Muscle of arm (tissue), 12 donors: ENCODE measurements around the gene PDE6B. TPM values are rescaled to one million over a fixed set of nuclear protein-coding genes. Genes with fewer than 3 reads are reported as not detected.

ENCODE experiments used
- polyA plus RNA-seq, 12 donors: library from polyadenylated mRNA; unstranded; fragments of 120-200 nt; gene quantifications; one replicate each; pipeline ENCODE4 v1.2.1, GENCODE V29; 2013; ENCODE audit not compliant: insufficient read length in 12 of 12

PDE6B gene
- polyA plus RNA-seq, 12 donors, result 9.2 to 34.5 (median 13.0) TPM; not detected in 1

Other genes starting within 250 kb of the PDE6B start
- 10 to 100 TPM in 11 of 12 donors, not detected in 1; 15.7 to 32.1 (median 24.5) TPM for gene ZNF721, start 126.4 kb upstream of the PDE6B start, polyA plus RNA-seq
- gene PIGG, start 126.4 kb upstream of the PDE6B start, polyA plus RNA-seq, result 10 to 100 TPM in 11 of 12 donors, not detected in 1; 25.1 to 57.2 (median 36.2) TPM
- gene TMEM271, start 49.3 kb upstream of the PDE6B start, polyA plus RNA-seq, result under 1 TPM in 2 of 12 donors, not detected in 10; 0.19 to 0.74 TPM
- gene ATP5ME, start 48.7 kb downstream of the PDE6B start, polyA plus RNA-seq, result 100 to 1,000 TPM in 11 of 12 donors, not detected in 1; 197 to 329 (median 273) TPM
- gene MYL5, start 49.0 kb downstream of the PDE6B start, polyA plus RNA-seq, result 1,000 to 10,000 TPM in 5 of 12 donors, 100 to 1,000 TPM in 6, not detected in 1; 215 to 1,381 (median 850) TPM
- gene SLC49A3, start 63.6 kb downstream of the PDE6B start, polyA plus RNA-seq, result 10 to 100 TPM in 8 of 12 donors, 1 to 10 TPM in 2, not detected in 2; 6.5 to 33.9 (median 24.1) TPM
- gene PCGF3, start 80.3 kb downstream of the PDE6B start, polyA plus RNA-seq, result 100 to 1,000 TPM in 1 of 12 donors, 10 to 100 TPM in 10, not detected in 1; 41.0 to 103 (median 56.2) TPM
- gene CPLX1, start 200.6 kb downstream of the PDE6B start, polyA plus RNA-seq, result 1 to 10 TPM in 1 of 12 donors, under 1 TPM in 9, not detected in 2; 0.12 to 1.7 (median 0.33) TPM